Endodermal cell (in vitro differentiated cells): ENCODE measurements around the gene MTCP1. TPM values are rescaled to one million over a fixed set of nuclear protein-coding genes. Genes with fewer than 3 reads are reported as not detected.

Experiments used
- DNase-seq: peaks from one replicate; pipeline ENCODE4 v3.0.0-alpha.2; 2017
- H3K27ac ChIP-seq: 2 replicates; pipeline ENCODE4 v1.5.1; 2013; ENCODE audit warnings: mild to moderate bottlenecking, low read depth, low read length, moderate library complexity
- H3K27me3 ChIP-seq: 2 replicates; pipeline ENCODE4 v1.6.1; 2013; ENCODE audit warnings: mild to moderate bottlenecking, low read length, moderate library complexity; ENCODE audit not compliant: insufficient read depth, control insufficient read depth, poor library complexity, severe bottlenecking
- H3K36me3 ChIP-seq: 2 replicates; pipeline ENCODE4 v1.7.0; 2013; ENCODE audit warnings: mild to moderate bottlenecking, low read length, moderate library complexity; ENCODE audit not compliant: control insufficient read depth, insufficient read depth
- H3K4me1 ChIP-seq: one replicate; pipeline ENCODE4 v1.7.0; 2013; ENCODE audit warnings: low read length; ENCODE audit not compliant: control insufficient read depth, insufficient read depth
- H3K4me3 ChIP-seq: 2 replicates; pipeline ENCODE4 v1.5.1; 2013; ENCODE audit warnings: mild to moderate bottlenecking, low read length, moderate library complexity
- H3K9ac ChIP-seq: 2 replicates; pipeline ENCODE4 v1.6.1; 2013; ENCODE audit warnings: mild to moderate bottlenecking, low read length, moderate library complexity; ENCODE audit not compliant: poor library complexity, severe bottlenecking; ENCODE audit errors: extremely low read depth
- H3K9me3 ChIP-seq: 2 replicates; pipeline ENCODE4 v1.6.1; 2013; ENCODE audit warnings: mild to moderate bottlenecking, low read length, moderate library complexity; ENCODE audit not compliant: control insufficient read depth
- H3K27ac Mint-ChIP-seq: 2 replicates; pipeline ENCODE4 v1.8.0; 2020; ENCODE audit warnings: mixed read lengths
- H3K27me3 Mint-ChIP-seq: 2 replicates; pipeline ENCODE4 v1.8.0; 2021; ENCODE audit warnings: mild to moderate bottlenecking, mixed read lengths; ENCODE audit not compliant: insufficient read depth
- H3K36me3 Mint-ChIP-seq: 2 replicates; pipeline ENCODE4 v1.8.0; 2020; ENCODE audit warnings: low read depth, mixed read lengths
- H3K4me1 Mint-ChIP-seq: 2 replicates; pipeline ENCODE4 v1.8.0; 2020; ENCODE audit warnings: mixed read lengths
- H3K4me3 Mint-ChIP-seq: 2 replicates; pipeline ENCODE4 v1.8.0; 2020; ENCODE audit warnings: mild to moderate bottlenecking, moderate library complexity, mixed read lengths
- H3K9me3 Mint-ChIP-seq: 2 replicates; pipeline ENCODE4 v1.8.0; 2020; ENCODE audit warnings: mild to moderate bottlenecking, mixed read lengths
- CTCF ChIP-seq: fragments of 200-600 bp; sonication (generic); conservative IDR thresholded peaks from 2 replicates; pipeline ENCODE4 v1.5.0; 2021; ENCODE audit warnings: antibody characterized with exemption, mild to moderate bottlenecking
- WGBS, 2 experiments: methylation state at CpG; one replicate each; pipeline versions ENCODE4 v1.1.5 to v1.1.7; 2013; ENCODE audit warnings: missing lambda C conversion rate in 2 of 2, mixed read lengths in 1 of 2; ENCODE audit not compliant: insufficient coverage in 1 of 2, insufficient read length in 1 of 2; 5-methylcytosine and 5-hydroxymethylcytosine counted together
- total RNA-seq, 2 donors: library from RNA; stranded (reverse); fragmentation: NEBNext Ultra II Directional in 1 of 2; extraction: Animal tissue kit (Norgen Biotek cat#: 25700) in 1 of 2; gene quantifications; 2 replicates in 1 of 2; 3 replicates in 1 of 2; pipeline ENCODE4 v1.2.1, GENCODE V29; 2021

MTCP1 gene
- total RNA-seq, 2 donors from 2014 or later = 12.6 to 17.4 TPM

- 93% methylated on average over 3 of the region's 3 CpGs; no CpG with 5 or more reads in 1 of the 2 experiments for WGBS, 2 experiments
- no peak for TF ChIP-seq CTCF
- no peak for DNase-seq
- Mint-ChIP-seq H3K27ac (no peak overlapping the region), H3K4me3 (no peak overlapping the region), H3K4me1 (no peaks in the 10 kb centered on the region), H3K36me3 (peaks cover 9% of the 10 kb centered on the region), H3K27me3 (no peaks in the 10 kb centered on the region), H3K9me3 (peaks cover 54% of the 10 kb centered on the region)
- Histone ChIP-seq H3K36me3 (peaks cover 5% of the 10 kb centered on the region), H3K27me3 (no peaks in the 10 kb centered on the region), H3K27ac (no peak overlapping the region), H3K9ac (no peak overlapping the region), H3K9me3 (no peaks in the 10 kb centered on the region), H3K4me1 (no peaks in the 10 kb centered on the region), H3K4me3 (no peak overlapping the region)
Measured at GRCh38 chrX:155055494-155055893, 15.4 kb downstream of the MTCP1 start.

- peaks cover 49% of the 10 kb centered on the region for H3K9me3 Mint-ChIP-seq
- TF ChIP-seq CTCF = no peak
- no peak overlapping the region for H3K4me3 ChIP-seq
Measured at GRCh38 chrX:155054255-155054654, 16.7 kb downstream of the MTCP1 start.

GRCh38 chrX:155053656-155054055 lies 17.3 kb downstream of the MTCP1 start:
- peaks cover 9% of the 10 kb centered on the region for H3K36me3 Mint-ChIP-seq

More at GRCh38 chrX:155054255-155054654, 16.7 kb downstream of the MTCP1 start:
- DNase-seq = no peak
- no peaks in the 10 kb centered on the region for H3K9me3 ChIP-seq
- no peak overlapping the region for H3K4me3 Mint-ChIP-seq
- WGBS, 2 experiments = 93% methylated on average over 1 of the region's 4 CpGs; no CpG with 5 or more reads in 1 of the 2 experiments
- no peak overlapping the region for H3K27ac Mint-ChIP-seq
- H3K27ac ChIP-seq = no peak overlapping the region
- H3K27me3 ChIP-seq = no peaks in the 10 kb centered on the region
- H3K27me3 Mint-ChIP-seq = no peaks in the 10 kb centered on the region
- H3K36me3 ChIP-seq = peaks cover 5% of the 10 kb centered on the region
- peaks cover 9% of the 10 kb centered on the region for H3K36me3 Mint-ChIP-seq
- H3K4me1 ChIP-seq = no peaks in the 10 kb centered on the region
- H3K9ac ChIP-seq = no peak overlapping the region
- peaks cover 1% of the 10 kb centered on the region for H3K4me1 Mint-ChIP-seq

More at GRCh38 chrX:155053656-155054055, 17.3 kb downstream of the MTCP1 start:
- no peak for DNase-seq
- Mint-ChIP-seq H3K27me3 (no peaks in the 10 kb centered on the region), H3K9me3 (peaks cover 51% of the 10 kb centered on the region), H3K4me3 (no peak overlapping the region), H3K4me1 (peaks cover 5% of the 10 kb centered on the region), H3K27ac (no peak overlapping the region)
- Histone ChIP-seq H3K9ac (no peak overlapping the region), H3K27me3 (no peaks in the 10 kb centered on the region), H3K27ac (no peak overlapping the region), H3K36me3 (peaks cover 5% of the 10 kb centered on the region), H3K4me1 (no peaks in the 10 kb centered on the region), H3K4me3 (no peak overlapping the region), H3K9me3 (no peaks in the 10 kb centered on the region)
- TF ChIP-seq CTCF = no peak
- WGBS, 2 experiments = 95 to 100% methylated on average over 1 to 3 of the region's 3 CpGs
